K562 (cell line): ENCODE measurements around the gene DYDC1. TPM values are rescaled to one million over a fixed set of nuclear protein-coding genes. Genes with fewer than 3 reads are reported as not detected.

ENCODE experiments used
- ATAC-seq: fragments of 200-7000 bp; cut with Tn5 transposase; 3 replicates; pipeline ENCODE4 v1.9.1; 2020; ENCODE audit warnings: moderate library complexity
- BruUV-seq: library from RNA; stranded (reverse); fragments of 400-500 nt; replicated peaks from 2 replicates; lab custom pipeline; 2021; lab: Mats Ljungman, UMichigan
- CTCF ChIA-PET: fragments of 300-600 bp; formaldehyde crosslinking; extraction: SDS; loops from one replicate; lab custom pipeline; 2021; ENCODE audit warnings: low intra/inter-chr PET ratio; lab: Yijun Ruan, JAX
- POLR2A ChIA-PET: fragments of 300-600, 350-650 bp; sonication (Branson Sonifier 250); formaldehyde crosslinking; extraction: SDS; loops from one replicate; lab custom pipeline; 2021; ENCODE audit warnings: antibody characterized with exemption, inconsistent platforms; lab: Yijun Ruan, JAX
- DNase-seq, 4 experiments: peaks; one replicate each; pipeline versions ENCODE4 v3.0.0 to v3.0.0-alpha.2; 2011 to 2018; ENCODE audit warnings: low spot score in 3 of 4, mixed read lengths in 3 of 4; ENCODE audit errors: extremely low read depth in 1 of 4
- FAIRE-seq: peaks from 2 replicates; lab custom pipeline; 2011; peaks lifted over from hg19 to GRCh38; lab: Jason Lieb, UNC
- H2AFZ ChIP-seq: 2 replicates; pipeline ENCODE4 v1.6.0; 2011; ENCODE audit warnings: low read depth, low read length, control low read depth, inconsistent platforms
- H3K27ac ChIP-seq: fragments of 200-600 bp; 3 replicates; pipeline ENCODE4 v1.8.0; 2011; ENCODE audit warnings: low read depth, mild to moderate bottlenecking, control low read depth, inconsistent platforms, low read length, moderate library complexity, mixed read lengths; ENCODE audit errors: extremely low read depth
- H3K27me3 ChIP-seq, 2 experiments: fragments of 300-600 bp in 1 of 2; 2 replicates in 1 of 2; 3 replicates in 1 of 2; pipeline versions ENCODE4 v1.6.0 to v1.8.0; 2011; ENCODE audit warnings: inconsistent platforms in 2 of 2, low read length in 2 of 2, mild to moderate bottlenecking in 1 of 2, mixed read lengths in 1 of 2, moderate library complexity in 1 of 2; ENCODE audit not compliant: control insufficient read depth in 2 of 2, insufficient read depth in 2 of 2
- H3K36me3 ChIP-seq: fragments of 300-600 bp; 3 replicates; pipeline ENCODE4 v1.8.0; 2011; ENCODE audit warnings: mild to moderate bottlenecking, low read length, inconsistent platforms; ENCODE audit not compliant: control insufficient read depth, insufficient read depth
- H3K4me1 ChIP-seq, 2 experiments: fragments of 200-600 bp in 1 of 2; replicated peaks in 1 of 2; 2 replicates in 1 of 2; 3 replicates in 1 of 2; pipeline versions ENCODE4 v1.5.1 to v1.8.0; 2011; ENCODE audit warnings: inconsistent platforms in 2 of 2, low read length in 2 of 2, mild to moderate bottlenecking in 1 of 2, mixed read lengths in 1 of 2, moderate library complexity in 1 of 2; ENCODE audit not compliant: control insufficient read depth in 2 of 2, insufficient read depth in 2 of 2
- H3K4me2 ChIP-seq: 2 replicates; pipeline ENCODE4 v1.6.1; 2011; ENCODE audit warnings: low read length, control low read depth, inconsistent platforms, mixed read lengths; ENCODE audit not compliant: insufficient read depth
- H3K4me3 ChIP-seq: fragments of 200-600 bp; sonication (generic), shearing (Covaris generic); 2 replicates; pipeline ENCODE4 v1.5.1; 2016; ENCODE audit warnings: control low read depth, inconsistent platforms
- H3K79me2 ChIP-seq: fragments of 200-600 bp; 3 replicates; pipeline ENCODE4 v1.8.0; 2011; ENCODE audit warnings: low read length, inconsistent platforms; ENCODE audit not compliant: control insufficient read depth, insufficient read depth
- H3K9ac ChIP-seq, 2 experiments: 2 replicates each; pipeline versions ENCODE4 v1.6.0 to v1.6.1; 2011; ENCODE audit warnings: low read depth in 2 of 2, low read length in 2 of 2, control low read depth in 1 of 2, inconsistent platforms in 1 of 2, mild to moderate bottlenecking in 1 of 2, mixed read lengths in 1 of 2; ENCODE audit not compliant: insufficient read depth in 1 of 2
- H3K9me1 ChIP-seq: one replicate; pipeline ENCODE4 v1.6.0; 2011; ENCODE audit warnings: inconsistent platforms, mild to moderate bottlenecking, low read length, moderate library complexity; ENCODE audit not compliant: control insufficient read depth, insufficient read depth
- H3K9me3 ChIP-seq: replicated peaks from 2 replicates; pipeline ENCODE4 v1.5.1; 2011; ENCODE audit warnings: low read depth, low read length, inconsistent platforms; ENCODE audit not compliant: control insufficient read depth, insufficient read depth
- H4K20me1 ChIP-seq: replicated peaks from 2 replicates; pipeline ENCODE4 v1.6.1; 2011; ENCODE audit warnings: low read length, inconsistent platforms, mixed read lengths; ENCODE audit not compliant: control insufficient read depth, insufficient read depth
- ATF4 ChIP-seq: fragments of 450-650 bp; formaldehyde crosslinking; IDR thresholded peaks from 2 replicates; pipeline ENCODE4 v1.4.0; 2022; ENCODE audit warnings: mild to moderate bottlenecking, moderate library complexity
- BRF1 ChIP-seq: IDR thresholded peaks from 3 replicates; pipeline ENCODE4 v1.6.1; 2011; ENCODE audit warnings: borderline replicate concordance, mild to moderate bottlenecking; ENCODE audit not compliant: insufficient read length; ENCODE audit errors: extremely low read depth
- CHD2 ChIP-seq: IDR thresholded peaks from 2 replicates; pipeline ENCODE4 v1.6.1; 2011; ENCODE audit warnings: low read depth, low read length
- COPS2 ChIP-seq: fragments of 450-650 bp; conservative IDR thresholded peaks from 2 replicates; pipeline ENCODE4 v1.6.1; 2016; ENCODE audit warnings: mild to moderate bottlenecking, moderate library complexity
- CTBP1 ChIP-seq: fragments of 450-650 bp; IDR thresholded peaks from 2 replicates; pipeline ENCODE4 v1.6.1; 2016; ENCODE audit warnings: borderline replicate concordance
- MAFK ChIP-seq: IDR thresholded peaks from 2 replicates; pipeline ENCODE4 v1.6.1; 2011; ENCODE audit warnings: low read length, improper control_type of control experiment
- NFIC ChIP-seq: fragments of 450-650 bp; IDR thresholded peaks from 2 replicates; pipeline ENCODE4 v1.6.1; 2017; ENCODE audit warnings: mild to moderate bottlenecking, inconsistent platforms
- PML ChIP-seq: IDR thresholded peaks from 2 replicates; pipeline ENCODE4 v1.6.1; 2012; ENCODE audit warnings: low read length, inconsistent platforms
- RB1 ChIP-seq: fragments of 450-650 bp; IDR thresholded peaks from 2 replicates; pipeline ENCODE4 v1.6.1; 2017; ENCODE audit warnings: low read depth, mild to moderate bottlenecking
- RBM25 ChIP-seq: fragments of 200-400 bp; formaldehyde crosslinking; IDR thresholded peaks from 2 replicates; pipeline ENCODE4 v1.6.1; 2018; ENCODE audit warnings: low read length, low read depth, moderate library complexity; ENCODE audit not compliant: severe bottlenecking
- ZNF140 ChIP-seq: fragments of 250-450 bp; sonication (Bioruptor Pico); IDR thresholded peaks from 2 replicates; pipeline ENCODE4 v1.8.0; 2021; ENCODE audit warnings: moderate library complexity, mild to moderate bottlenecking, inconsistent platforms
- ZNF277 ChIP-seq: fragments of 250-450 bp; sonication (Bioruptor Pico); IDR thresholded peaks from 2 replicates; pipeline ENCODE4 v1.8.0; 2022; ENCODE audit warnings: inconsistent platforms, mild to moderate bottlenecking, moderate library complexity, borderline replicate concordance
- ZNF584 ChIP-seq: fragments of 200-800 bp; sonication (Bioruptor generic); IDR thresholded peaks from 2 replicates; pipeline ENCODE4 v1.6.1; 2016; ENCODE audit warnings: low read depth, mild to moderate bottlenecking, missing genetic modification characterization, missing compliant biosample characterization
- ZNF644 ChIP-seq: fragments of 200-800 bp; sonication (Bioruptor generic); IDR thresholded peaks from 2 replicates; pipeline ENCODE4 v1.6.1; 2016; ENCODE audit warnings: low read depth, missing genetic modification characterization, missing compliant biosample characterization
- whole genome bisulfite sequencing: fragments of 100-300 bp; shearing (Covaris generic); methylation state at CpG from one replicate; pipeline ENCODE4 v1.1.6; 2016; ENCODE audit warnings: low coverage, mixed read lengths; ENCODE audit not compliant: insufficient coverage; ENCODE audit errors: missing lambda C conversion rate; 5-methylcytosine and 5-hydroxymethylcytosine counted together
- in situ Hi-C: fragments of 300-500 bp; cut with MboI; formaldehyde crosslinking; loops from 4 replicates; pipeline ENCODE4 v1.15.0; 2018; ENCODE audit warnings: inconsistent platforms, mixed read lengths
- intact Hi-C: fragments of 100-400 bp; cut with micrococcal nuclease; formaldehyde crosslinking; loops from 2 replicates; pipeline ENCODE4 v1.14.2; 2022
- polyA plus RNA-seq, 8 experiments: library from polyadenylated mRNA; depleted of rRNA in 4 of 8; stranded (reverse) in 5 of 8; unstranded in 3 of 8; fragments of >200 nt; fragmentation: Nextera tagmentation in 2 of 8; fragmentation: Illumina TruSeq in 1 of 8; extraction: Ambion mirVana in 2 of 8; extraction: Trizol in 1 of 8; gene quantifications; 2 replicates each; pipeline versions ENCODE4 v1.2.1 to v1.2.3, GENCODE V29; 2011 to 2014; ENCODE audit warnings: inconsistent platforms in 1 of 8, missing spikeins in 1 of 8
- total RNA-seq, 7 experiments: library from RNA; depleted of rRNA in 6 of 7; stranded (reverse); fragments of >200 nt in 6 of 7; fragmentation: Illumina TruSeq in 2 of 7; extraction: Trizol in 2 of 7; gene quantifications; 2 replicates each; pipeline versions ENCODE4 v1.2.1 to v1.2.3, GENCODE V29; 2011 to 2021; ENCODE audit warnings: low replicate concordance in 1 of 7

The DYDC1 gene
- total and polyA plus RNA-seq, 9 of the 15 experiments (the other 6 are each of a cell fraction or from before 2014, with no cell fraction given), result not detected

GRCh38 chr10:80315391-80315790 is 41.2 kb downstream of the DYDC1 start:
- POLR2A ChIA-PET, result interaction anchor here (0.6 to 1.5 kb wide), 2 partner anchors 13 to 29 kb away, joined by 3 read pairs; no protein-coding TSS in a partner anchor
- no TSS peak for BruUV-seq

GRCh38 chr10:80313523-80313922 is 43.0 kb downstream of the DYDC1 start:
- ATAC-seq (peak; percentile 78), DNase-seq (peak in 1 of 4 experiments; percentile 32), FAIRE-seq (no peak)
- H3K9me1 ChIP-seq, result no peaks in the 10 kb centered on the region
- no peaks in the 10 kb centered on the region for H3K9me3 ChIP-seq
- H4K20me1 ChIP-seq, result no peaks in the 10 kb centered on the region
- whole genome bisulfite sequencing, result 2% methylated on average over 5 of the region's 5 CpGs
- H2AFZ ChIP-seq, result no peak overlapping the region
- ChIA-PET CTCF (no interaction called here), POLR2A (interaction anchor here (0.6 to 1.2 kb wide), 2 partner anchors 10 to 153 kb away, joined by 3 to 4 read pairs; no protein-coding TSS in a partner anchor)
- no peaks in the 10 kb centered on the region for H3K27me3 ChIP-seq
- in situ Hi-C loops, result no loop called here
- no TSS peak for BruUV-seq
- no peak overlapping the region for H3K27ac ChIP-seq
- no peaks in the 10 kb centered on the region for H3K79me2 ChIP-seq
- H3K4me1 ChIP-seq, result peaks cover 0 to 6% of the 10 kb centered on the region in 2 experiments; a peak in 2 of 5 replicates
- H3K36me3 ChIP-seq, result no peaks in the 10 kb centered on the region
- H3K4me2 ChIP-seq, result no peak overlapping the region
- no peak overlapping the region for H3K9ac ChIP-seq
- intact Hi-C loops, result no loop called here
- H3K4me3 ChIP-seq, result no peak overlapping the region
- TF ChIP-seq ATF4 (CRISPR knock-in tag) (no peak), ZNF644 (tag) (no peak), CHD2 (peak; percentile 93), RB1 (no peak), COPS2 (no peak), RBM25 (peak; percentile 12), NFIC (no peak), ZNF140 (CRISPR knock-in tag) (no peak), PML (no peak), CTBP1 (no peak), BRF1 (no peak), ZNF584 (CRISPR knock-in tag) (no peak), MAFK (no peak)

More at GRCh38 chr10:80315391-80315790, 41.2 kb downstream of the DYDC1 start:
- Histone ChIP-seq H3K9me1 (no peaks in the 10 kb centered on the region), H4K20me1 (no peaks in the 10 kb centered on the region), H3K27ac (no peak overlapping the region), H2AFZ (0 out of 2 replicates have a peak overlapping the region, but pooled peaks have one; percentile 9), H3K4me1 (peaks cover 0 to 6% of the 10 kb centered on the region in 2 experiments; a peak in 2 of 5 replicates), H3K27me3 (peaks cover 3 to 7% of the 10 kb centered on the region in 2 experiments; a peak in 1 of 5 replicates), H3K9me3 (no peaks in the 10 kb centered on the region), H3K79me2 (no peaks in the 10 kb centered on the region), H3K4me3 (no peak overlapping the region), H3K9ac (no peak overlapping the region), H3K36me3 (no peaks in the 10 kb centered on the region), H3K4me2 (no peak overlapping the region)
- intact Hi-C loops (no loop called here), in situ Hi-C loops (no loop called here)
- peak; percentile 14; the same call in 1 of the 3 replicates for ATAC-seq
- no peak for FAIRE-seq
- no peak for TF ChIP-seq ZNF277 (CRISPR knock-in tag)
- WGBS, result 23% methylated on average over 18 of the region's 21 CpGs
- CTCF ChIA-PET, result no interaction called here
- no peak for DNase-seq
